Activated B cell treated with CpG ODN at 0.5 μM for 24 hours (primary cell): ENCODE measurements around the gene NOTCH3. TPM values are rescaled to one million over a fixed set of nuclear protein-coding genes. Genes with fewer than 3 reads are reported as not detected.

Experiments
- ATAC-seq: fragments of 200-7000 bp; cut with Tn5 transposase; one replicate; pipeline ENCODE4 v1.10.0; 2021; ENCODE audit warnings: low read depth, mild to moderate bottlenecking, moderate library complexity
- CTCF ChIA-PET: fragments of 350-600 bp; sonication (Branson Sonifier 250); formaldehyde crosslinking; loops from one replicate; lab custom pipeline; 2021; ENCODE audit warnings: antibody characterized with exemption; lab: Charles Lee
- POLR2A ChIA-PET: fragments of 350-600 bp; sonication (Branson Sonifier 250); formaldehyde crosslinking; loops from one replicate; lab custom pipeline; 2021; ENCODE audit warnings: antibody characterized with exemption; lab: Charles Lee
- DNase-seq: peaks from one replicate; pipeline ENCODE4 v3.0.0; 2022
- H3K27ac Mint-ChIP-seq: one replicate; pipeline ENCODE4 v1.8.0; 2020; ENCODE audit warnings: mixed read lengths
- H3K27me3 Mint-ChIP-seq: one replicate; pipeline ENCODE4 v1.8.0; 2021; ENCODE audit warnings: mixed read lengths
- H3K36me3 Mint-ChIP-seq: one replicate; pipeline ENCODE4 v1.8.0; 2021; ENCODE audit warnings: low read depth, mixed read lengths
- H3K4me1 Mint-ChIP-seq: one replicate; pipeline ENCODE4 v1.8.0; 2021; ENCODE audit warnings: mixed read lengths
- H3K4me3 Mint-ChIP-seq: one replicate; pipeline ENCODE4 v1.8.0; 2020; ENCODE audit warnings: mild to moderate bottlenecking, mixed read lengths
- H3K9me3 Mint-ChIP-seq: one replicate; pipeline ENCODE4 v1.8.0; 2020; ENCODE audit warnings: mixed read lengths
- CTCF ChIP-seq: fragments of 200-600 bp; IDR thresholded peaks from one replicate; pipeline ENCODE4 v1.8.0; 2022; ENCODE audit warnings: antibody characterized with exemption, mild to moderate bottlenecking
- intact Hi-C: fragments of 100-400 bp; cut with micrococcal nuclease; formaldehyde crosslinking; loops from one replicate; pipeline ENCODE4 v1.15.1; 2024
- total RNA-seq: library from RNA; stranded (reverse); gene quantifications from 2 replicates; pipeline ENCODE4 v1.2.3, GENCODE V29; 2022

Gene NOTCH3
- total RNA-seq, 1 donor from 2014 or later: not detected

GRCh38 chr19:15123031-15123890 is 77.5 kb downstream of the NOTCH3 start:
- DNase-seq (no peak), ATAC-seq (no peak)
- Mint-ChIP-seq H3K36me3 (peaks cover 43% of the 10 kb centered on the region), H3K4me3 (no peak overlapping the region), H3K27ac (no peak overlapping the region), H3K4me1 (peaks cover 17% of the 10 kb centered on the region), H3K27me3 (no peaks in the 10 kb centered on the region), H3K9me3 (no peaks in the 10 kb centered on the region)
- intact Hi-C loops: no loop called here
- ChIA-PET CTCF (no interaction called here), POLR2A (no interaction called here)
- no peak for TF ChIP-seq CTCF

GRCh38 chr19:15122331-15123030 is 78.3 kb downstream of the NOTCH3 start:
- Mint-ChIP-seq H3K4me3 (no peak overlapping the region), H3K27ac (no peak overlapping the region), H3K36me3 (peaks cover 51% of the 10 kb centered on the region), H3K9me3 (no peaks in the 10 kb centered on the region), H3K27me3 (no peaks in the 10 kb centered on the region), H3K4me1 (peaks cover 17% of the 10 kb centered on the region)
- DNase-seq (no peak), ATAC-seq (no peak)
- no peak for TF ChIP-seq CTCF
- ChIA-PET POLR2A (no interaction called here), CTCF (no interaction called here)
- intact Hi-C loops: no loop called here

- DNase-seq (no peak), ATAC-seq (no peak)
- no peak overlapping the region for H3K27ac Mint-ChIP-seq
- no peak for TF ChIP-seq CTCF
- no peaks in the 10 kb centered on the region for H3K9me3 Mint-ChIP-seq
- H3K36me3 Mint-ChIP-seq: peaks cover 65% of the 10 kb centered on the region
- no peak overlapping the region for H3K4me3 Mint-ChIP-seq
- peaks cover 12% of the 10 kb centered on the region for H3K4me1 Mint-ChIP-seq
- CTCF ChIA-PET: interaction anchor here (0.6 kb wide), 1 partner anchor 1130 kb away, joined by 3 read pairs; no protein-coding TSS in a partner anchor
- intact Hi-C loops: no loop called here
- POLR2A ChIA-PET: no interaction called here
- H3K27me3 Mint-ChIP-seq: no peaks in the 10 kb centered on the region
Observed at GRCh38 chr19:15120135-15121026, 80.4 kb downstream of the NOTCH3 start.

GRCh38 chr19:15118789-15119494 is 81.9 kb downstream of the NOTCH3 start:
- CTCF ChIA-PET: no interaction called here
- DNase-seq (no peak), ATAC-seq (no peak)
- Mint-ChIP-seq H3K27me3 (no peaks in the 10 kb centered on the region), H3K4me1 (peaks cover under 1% of the 10 kb centered on the region), H3K9me3 (no peaks in the 10 kb centered on the region), H3K36me3 (peaks cover 67% of the 10 kb centered on the region), H3K27ac (no peak overlapping the region), H3K4me3 (no peak overlapping the region)
- POLR2A ChIA-PET: no interaction called here
- TF ChIP-seq CTCF: no peak
- intact Hi-C loops: no loop called here
